LNCAP (cell line): ENCODE measurements around the gene OR2T10.

Experiments
- CTCF ChIP-seq: fragments of 450-650 bp; IDR thresholded peaks from 2 replicates; pipeline ENCODE4 v1.5.1; 2017; ENCODE audit warnings: mild to moderate bottlenecking

Gene OR2T10

GRCh38 chr1:248625166-248625565 is 27.7 kb upstream of the OR2T10 start:
- no peak for TF ChIP-seq CTCF

- peak; percentile 44; the same call in 1 of the 2 replicates for TF ChIP-seq CTCF
These were observed 25.1 kb upstream of the OR2T10 start for GRCh38 chr1:248622570-248623001.

DNA sequence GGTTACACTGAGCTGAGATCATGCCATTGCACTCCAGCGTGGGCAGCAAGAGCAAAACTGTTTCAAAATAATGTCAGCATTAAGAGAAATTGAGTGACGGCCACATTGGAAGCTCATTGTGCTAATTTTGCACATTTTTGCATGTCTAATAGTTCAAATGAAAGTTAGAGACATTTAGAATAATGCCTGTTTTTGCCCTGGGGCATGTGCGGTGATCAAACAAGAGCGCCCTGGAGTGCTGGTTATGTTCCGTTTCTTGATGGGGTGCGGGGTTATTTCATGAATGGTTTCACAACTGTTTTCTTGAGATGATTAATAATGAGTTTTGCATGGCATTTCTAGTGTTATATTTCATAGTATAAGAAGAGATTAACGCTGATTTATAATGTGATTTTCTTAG is 24.3 kb upstream of the OR2T10 start:
- TF ChIP-seq CTCF: no peak

- TF ChIP-seq CTCF: no peak
These were observed 21.4 kb upstream of the OR2T10 start for GRCh38 chr1:248618878-248619277.

DNA sequence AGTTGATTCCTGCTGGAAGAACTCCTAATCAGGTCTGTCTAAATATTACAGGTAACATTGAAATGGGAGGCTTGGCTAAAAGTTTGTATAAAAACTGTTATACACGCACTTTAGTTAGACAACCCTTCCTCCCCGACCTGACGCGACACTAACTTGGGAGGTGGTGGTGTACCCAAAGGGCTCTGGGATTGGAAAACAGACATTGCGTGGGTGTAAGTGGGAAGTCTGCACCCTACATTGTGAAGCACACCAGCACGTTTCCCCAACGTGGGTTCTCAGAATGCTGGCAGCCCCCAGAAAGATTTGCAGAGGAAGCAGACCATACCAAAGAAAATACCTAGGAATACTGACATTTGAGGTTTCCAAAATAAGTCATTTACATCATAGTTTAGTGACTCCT is 20.6 kb upstream of the OR2T10 start:
- TF ChIP-seq CTCF: no peak

DNA sequence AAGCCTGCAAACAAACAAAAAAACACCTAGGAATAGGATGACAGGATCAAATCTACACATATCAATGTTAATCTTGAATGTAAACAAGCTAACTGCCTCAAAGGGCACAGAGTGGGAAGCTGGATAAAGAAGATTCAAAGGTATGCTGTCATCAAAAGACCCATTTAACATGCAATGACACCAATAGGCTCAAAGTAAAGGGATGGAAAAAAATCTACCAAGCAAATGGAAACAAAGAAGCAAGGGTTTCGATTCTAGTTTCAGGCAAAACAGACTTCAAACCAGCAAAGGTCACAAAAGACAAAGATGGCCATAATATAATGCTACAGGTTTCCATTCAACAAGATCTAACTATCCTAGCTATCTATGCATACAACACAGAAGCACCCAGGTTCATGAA is 16.2 kb upstream of the OR2T10 start:
- no peak for TF ChIP-seq CTCF

DNA sequence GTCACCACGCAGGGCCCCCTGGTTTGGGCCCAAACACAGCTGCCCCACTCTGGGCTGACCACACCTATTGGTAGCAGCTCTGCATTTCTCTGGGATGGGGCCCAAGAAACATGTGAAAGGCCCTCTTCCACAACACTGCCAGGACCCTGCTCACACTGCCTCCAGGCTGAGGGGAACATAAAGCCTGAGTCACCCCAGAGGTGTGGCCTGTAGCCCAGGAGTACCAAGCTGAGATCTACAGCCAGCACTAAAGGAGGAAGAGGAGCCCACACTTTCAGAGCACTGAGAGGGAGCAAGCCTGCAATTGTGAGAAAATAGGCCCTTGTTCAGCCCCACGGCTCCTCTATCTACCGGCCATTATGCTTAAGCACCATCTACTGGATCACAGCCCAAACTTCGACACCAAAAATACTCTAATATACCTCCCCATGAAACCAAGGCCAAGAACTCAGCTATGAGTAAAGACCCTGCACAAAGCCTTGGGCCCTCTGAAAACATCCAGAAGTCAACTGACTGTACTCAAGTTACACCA is 14.4 kb upstream of the OR2T10 start:
- TF ChIP-seq CTCF: no peak

DNA sequence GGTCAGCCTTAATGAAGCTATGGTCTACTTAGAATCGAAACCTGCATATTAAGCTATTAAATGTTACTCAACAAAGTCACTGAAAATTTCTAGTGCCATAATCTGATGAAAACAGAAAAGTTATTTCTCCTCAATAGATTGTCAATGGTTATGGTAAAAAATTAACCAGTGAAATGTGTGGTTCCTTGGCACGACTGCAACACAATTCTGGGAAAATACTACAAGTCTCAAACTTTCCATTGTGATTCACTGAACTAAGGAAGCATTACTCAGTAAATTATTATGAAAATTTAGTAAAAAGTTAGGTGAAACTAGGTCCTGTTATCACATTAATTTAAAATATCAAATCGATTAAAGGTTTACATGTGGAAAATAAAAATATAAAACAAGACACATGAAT is 12.8 kb upstream of the OR2T10 start:
- TF ChIP-seq CTCF: no peak
